Activated T-cell treated with anti-CD3 and anti-CD28 coated beads, Interleukin-2, amount 50 U/mL, for 1 hour (primary cell): ENCODE measurements around the gene ATF7IP.
"Not testable (repeated sequence)": the region's sequence is repeated elsewhere in the genome, so short reads cannot be mapped to it uniquely, and the experiment has no call there.

Experiments used
- DNase-seq: peaks from one replicate; pipeline ENCODE4 v3.0.0-alpha.2; 2020

ATF7IP gene

GRCh38 chr12:14365294-14366208 lies at the start of gene ATF7IP:
ATF7IP (plus strand) TSS chr12:14365682; CDS start chr12:14423916, 58,234 bp downstream.
- peak; percentile 94 for DNase-seq

- no peak for DNase-seq
Measured at GRCh38 chr12:14317362-14318146, 47.9 kb upstream of the ATF7IP start.

GRCh38 chr12:14319704-14320427 lies 45.6 kb upstream of the ATF7IP start:
- DNase-seq: not testable (repeated sequence)

GRCh38 chr12:14322403-14322802 lies 43.1 kb upstream of the ATF7IP start:
- DNase-seq: no peak

GRCh38 chr12:14325716-14326343 lies 39.7 kb upstream of the ATF7IP start:
- DNase-seq: no peak

DNA sequence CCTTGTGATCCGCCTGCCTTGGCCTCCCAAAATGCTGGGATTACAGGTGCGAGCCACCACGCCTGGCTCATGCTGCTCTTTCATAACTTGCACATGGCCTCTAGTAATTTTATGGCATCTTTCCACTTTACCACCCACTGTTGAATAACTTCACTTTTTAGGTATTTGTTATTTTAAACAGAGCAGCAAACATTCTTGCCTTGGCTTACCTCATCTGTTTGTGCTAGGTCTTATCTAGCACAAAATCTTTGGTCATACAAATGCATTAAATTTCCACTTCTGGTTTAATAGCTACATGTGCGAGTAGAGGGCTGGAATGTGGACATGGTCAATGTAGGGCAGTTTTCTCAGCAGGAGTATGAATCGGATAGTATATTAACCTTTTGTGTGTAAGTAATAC lies 38.8 kb upstream of the ATF7IP start:
- DNase-seq: no peak

DNA sequence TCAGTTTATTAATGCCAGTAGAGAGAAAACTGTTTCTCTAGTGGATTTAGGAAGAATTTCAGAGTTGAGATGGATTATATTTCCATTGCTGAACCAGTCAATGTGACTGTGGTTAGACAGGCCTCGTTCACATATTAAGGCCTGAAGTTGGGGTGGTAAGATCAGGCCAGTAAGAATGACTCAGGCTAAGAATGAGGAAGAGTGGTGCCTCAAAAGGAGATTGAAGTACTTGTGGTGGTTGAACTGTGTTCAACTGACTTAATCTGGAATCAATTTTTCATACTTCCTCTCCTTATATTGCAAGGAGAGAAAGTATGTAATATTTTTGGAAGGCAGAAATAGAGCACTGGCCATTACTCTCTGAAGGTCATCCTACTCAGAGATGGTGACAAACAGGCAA lies 37.8 kb upstream of the ATF7IP start:
- DNase-seq: no peak

- DNase-seq: no peak
Measured at GRCh38 chr12:14332482-14332881, 33.0 kb upstream of the ATF7IP start.

DNA sequence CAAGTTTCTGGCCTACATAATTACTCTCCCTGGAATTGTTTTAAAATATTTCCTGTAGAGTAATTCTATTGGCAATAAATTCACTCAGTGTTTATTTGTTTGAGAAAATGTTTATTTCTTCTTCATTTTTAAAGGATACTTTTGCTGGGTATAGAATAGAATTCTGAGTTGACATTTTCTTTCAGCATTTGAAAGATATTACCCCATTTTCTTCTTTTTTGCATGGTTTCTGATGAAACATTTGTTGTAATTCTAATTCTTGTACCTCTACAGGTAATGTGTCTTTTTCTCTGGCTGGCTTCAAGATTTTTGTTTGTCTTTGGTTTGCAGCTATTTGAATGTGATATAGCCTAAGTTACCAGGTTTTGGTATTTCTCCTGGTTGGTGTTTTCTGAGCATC lies 25.1 kb upstream of the ATF7IP start:
- DNase-seq: no peak

- DNase-seq: not testable (repeated sequence)
Measured at GRCh38 chr12:14351524-14351923, 14.0 kb upstream of the ATF7IP start.

DNA sequence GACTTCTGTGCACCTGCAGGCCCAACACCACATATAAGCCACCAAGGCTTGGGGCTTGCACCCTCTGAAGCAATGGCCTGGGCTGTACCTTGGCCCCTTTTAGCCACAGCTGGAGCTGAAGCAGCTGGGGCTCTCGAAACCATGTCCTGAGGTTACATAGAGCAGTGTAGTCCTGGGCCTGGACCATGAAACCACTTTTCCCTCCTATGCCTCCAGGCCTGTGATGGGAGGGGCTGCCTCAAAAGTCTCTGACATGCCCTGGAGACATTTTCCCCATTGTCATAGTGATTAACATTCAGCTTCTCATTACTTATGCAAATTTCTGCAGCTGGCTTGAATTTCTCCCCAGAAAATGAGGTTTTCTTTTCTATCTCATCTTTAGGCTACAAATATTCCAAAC lies 13.4 kb upstream of the ATF7IP start:
- not testable (repeated sequence) for DNase-seq

GRCh38 chr12:14354665-14355064 lies 10.8 kb upstream of the ATF7IP start:
- DNase-seq: not testable (repeated sequence)

DNA sequence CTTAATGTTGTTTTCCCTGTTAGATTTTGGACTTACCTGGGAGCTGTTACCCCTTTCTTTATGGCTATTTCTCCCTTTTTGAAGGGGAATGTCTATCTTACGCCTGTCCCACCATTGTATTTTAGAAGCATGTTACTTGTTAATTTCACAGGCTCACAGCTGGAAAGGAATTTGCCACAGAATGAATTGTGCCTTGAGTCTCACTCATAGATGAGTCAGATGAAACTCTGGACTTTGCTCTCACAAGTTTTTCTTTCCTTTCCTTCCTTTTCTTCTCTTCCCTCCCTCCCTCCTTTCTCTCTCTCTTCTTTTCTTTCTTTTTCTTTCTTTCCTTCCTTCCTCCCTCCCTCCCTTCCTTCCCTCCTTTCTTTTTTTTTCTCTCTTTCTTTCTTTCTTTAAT lies 9.3 kb upstream of the ATF7IP start:
- no peak for DNase-seq

GRCh38 chr12:14357486-14357885 lies 8.0 kb upstream of the ATF7IP start:
- no peak for DNase-seq

DNA sequence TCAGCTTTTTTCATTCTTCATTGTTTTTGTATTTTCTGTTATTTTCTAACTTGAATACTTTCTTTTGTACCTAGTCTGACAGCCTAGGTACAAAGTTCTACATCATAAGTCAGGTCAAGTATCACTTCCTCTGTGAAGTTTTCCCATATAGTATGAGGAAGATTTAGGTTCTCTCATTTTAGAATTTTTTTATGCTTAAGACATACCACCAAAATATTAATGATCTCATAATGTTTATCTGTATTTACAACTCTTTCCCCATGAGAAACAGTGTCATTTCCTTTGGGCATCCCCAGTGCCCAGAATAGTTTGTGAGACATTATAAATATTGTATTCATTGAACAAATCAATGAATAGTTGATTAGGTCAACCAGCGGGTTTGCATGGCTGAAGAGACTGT lies 3.1 kb upstream of the ATF7IP start:
- no peak for DNase-seq

DNA sequence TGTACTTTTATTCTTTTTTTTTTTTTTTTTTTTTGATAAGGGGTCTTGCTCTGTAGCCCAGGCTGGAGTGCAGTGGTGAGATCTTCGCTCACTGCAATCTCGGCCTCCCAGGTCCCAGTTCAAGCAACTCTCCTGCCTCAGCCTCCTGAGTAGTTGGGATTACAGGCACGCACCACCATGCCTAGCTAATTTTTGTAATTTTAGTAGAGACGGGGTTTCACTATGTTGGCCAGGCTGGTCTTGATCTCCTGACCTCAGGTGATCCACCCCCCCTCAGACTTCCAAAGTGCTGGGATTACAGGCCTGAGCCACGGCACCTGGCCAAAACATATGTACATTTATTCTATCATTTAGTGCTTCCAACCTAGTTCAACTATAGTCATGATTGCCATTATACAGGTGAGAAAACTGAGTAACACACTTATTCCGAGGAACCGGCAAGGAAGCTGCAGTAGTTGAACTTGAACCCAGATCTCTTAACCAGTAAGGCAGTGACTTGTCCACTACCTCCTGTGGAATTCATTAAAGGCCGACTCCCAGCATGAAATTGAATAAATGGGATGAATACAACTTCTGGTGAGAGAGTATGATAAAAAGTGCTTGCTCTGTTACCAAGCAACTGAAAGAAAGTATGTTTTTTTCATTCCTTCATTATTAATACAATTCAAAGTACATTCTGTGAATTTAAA lies 755 bp upstream of the ATF7IP start:
- DNase-seq: no peak

- DNase-seq: no peak
Measured at GRCh38 chr12:14366209-14367039, 942 bp downstream of the ATF7IP start.

DNA sequence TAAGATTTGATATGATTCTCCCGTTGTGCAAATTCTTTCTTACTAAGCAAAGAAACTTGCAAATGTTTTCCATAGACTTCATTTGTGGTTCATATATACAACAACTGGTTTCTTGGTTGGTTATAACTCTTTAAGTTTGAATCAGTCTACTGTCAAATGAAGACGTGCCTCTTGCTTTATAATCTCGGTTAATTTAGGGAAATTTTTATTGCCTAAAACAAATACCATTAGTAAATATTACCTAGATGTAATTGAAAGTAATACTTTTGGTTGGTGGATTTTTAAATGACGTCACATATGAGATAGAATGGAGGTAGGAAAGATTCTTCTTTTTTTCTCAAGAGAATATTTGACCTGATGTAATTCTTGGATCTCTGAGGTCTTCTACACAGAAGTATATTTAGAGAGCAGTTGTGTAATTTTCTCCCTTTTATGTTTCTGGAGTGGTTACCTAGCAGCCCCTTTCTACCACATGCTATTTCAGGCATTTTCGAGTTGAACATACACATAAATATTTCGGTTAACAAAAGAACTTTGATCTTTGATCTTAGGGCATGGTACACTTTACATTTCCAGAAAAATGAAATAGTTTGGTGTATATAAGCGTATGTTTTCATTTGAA lies 1.7 kb downstream of the ATF7IP start:
- no peak for DNase-seq

GRCh38 chr12:14369311-14369710 lies 3.8 kb downstream of the ATF7IP start:
- DNase-seq: no peak

DNA sequence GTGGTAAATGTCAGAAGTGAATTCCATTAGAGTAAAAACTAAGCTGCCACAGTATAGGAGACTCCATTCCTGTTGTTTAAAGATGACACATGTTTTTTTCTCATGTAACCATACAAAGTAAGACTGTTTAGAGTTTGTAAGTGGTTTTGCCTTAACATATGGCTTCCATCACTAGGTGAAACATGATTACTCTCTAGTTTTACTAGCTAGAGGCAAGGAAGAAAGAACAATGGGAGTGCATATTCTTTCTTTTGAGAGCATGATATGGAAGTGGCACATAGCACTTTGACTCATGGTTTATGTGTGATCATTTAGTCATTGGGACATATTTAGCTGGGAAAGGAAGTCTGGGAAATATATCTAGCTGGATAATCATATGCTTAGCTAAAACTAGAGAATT lies 7.7 kb downstream of the ATF7IP start:
- DNase-seq: no peak

GRCh38 chr12:14379508-14379907 lies 14.0 kb downstream of the ATF7IP start:
- no peak for DNase-seq
